ENCODE data around the gene NCKIPSD.

NCKIPSD gene

DNA sequence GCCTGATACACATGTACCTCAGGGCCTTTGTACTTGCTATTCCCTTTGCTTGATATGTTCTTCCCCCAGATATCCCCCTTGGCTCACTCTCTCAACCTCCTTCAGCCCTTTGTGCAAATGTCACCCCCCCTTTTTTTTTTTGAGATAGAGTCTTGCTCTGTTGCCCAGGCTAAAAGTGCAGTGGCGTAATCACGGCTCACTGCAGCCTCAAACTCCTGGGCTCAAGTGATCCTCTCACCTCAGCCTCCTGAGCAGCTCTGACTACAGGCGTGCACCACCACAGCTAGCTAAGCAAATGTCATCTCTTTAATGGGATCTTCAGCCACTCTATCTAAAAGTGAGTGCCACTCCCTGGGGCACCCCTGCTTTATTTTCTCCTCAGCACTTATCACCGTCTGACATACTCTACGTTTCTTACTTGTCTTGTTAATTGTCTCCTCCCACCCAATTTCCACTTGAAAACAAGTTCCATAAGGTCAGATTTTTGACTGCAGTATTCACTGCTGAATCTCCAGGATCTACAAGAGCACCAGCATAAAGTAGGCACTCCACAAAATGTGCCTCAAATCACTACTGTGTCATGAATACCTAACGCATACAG, 16.7 kb upstream of the NCKIPSD start:
- no peaks in the 10 kb centered on the region for H3K4me1 ChIP-seq (ENCODE audit: control insufficient read depth, insufficient read depth, low read length)
- peaks cover 8 to 66% of the 10 kb centered on the region in 2 experiments; a peak in 2 of 3 replicates for H3K36me3 ChIP-seq (ENCODE audit: control insufficient read depth in 2 of 2, insufficient read depth in 1 of 2, low read length in 2 of 2)
- no peak overlapping the region for H3K27ac ChIP-seq (ENCODE audit: extremely low read depth, low read depth, low read length)
- ChIA-PET POLR2A (no interaction called here), CTCF (no interaction called here)
- H3K4me3 ChIP-seq (ENCODE audit: low read depth, low read length) = no peak overlapping the region
- no peaks in the 10 kb centered on the region for H3K9me3 ChIP-seq (ENCODE audit: control insufficient read depth, insufficient read depth, low read depth, low read length)
- TF ChIP-seq ZNF518A (tag by site-specific recombination; conservative IDR thresholded peaks at IDR 0.05; ENCODE audit: low read depth) (no peak), ZNF184 (tag by site-specific recombination; IDR thresholded peaks at IDR 0.05) (no peak), ZNF623 (tag by site-specific recombination; IDR thresholded peaks at IDR 0.05) (peak; percentile 76), SP3 (tag by site-specific recombination; IDR thresholded peaks at IDR 0.05) (no peak)

GRCh38 chr3:48700731-48701405, 15.2 kb upstream of the NCKIPSD start:
- ChIA-PET CTCF (no interaction called here), POLR2A (no interaction called here)
- TF ChIP-seq ZNF624 (tag by site-specific recombination; IDR thresholded peaks at IDR 0.05) (no peak), ZNF221 (tag by site-specific recombination; IDR thresholded peaks at IDR 0.05; ENCODE audit: borderline replicate concordance) (no peak), TCF7L2 (IDR thresholded peaks at IDR 0.05; ENCODE audit: borderline replicate concordance, low read depth, low read length) (no peak), ZNF777 (tag by site-specific recombination; IDR thresholded peaks at IDR 0.05; ENCODE audit: borderline replicate concordance) (no peak), SALL2 (tag by site-specific recombination; IDR thresholded peaks at IDR 0.05; ENCODE audit: borderline replicate concordance) (no peak), ZBTB8A (tag by site-specific recombination; IDR thresholded peaks at IDR 0.05) (no peak), ZNF621 (tag by site-specific recombination; IDR thresholded peaks at IDR 0.05) (no peak), MZF1 (tag by site-specific recombination; IDR thresholded peaks at IDR 0.05; ENCODE audit: borderline replicate concordance) (no peak), ZNF19 (tag by site-specific recombination; IDR thresholded peaks at IDR 0.05; ENCODE audit: low read depth) (no peak), ZNF747 (tag by site-specific recombination; IDR thresholded peaks at IDR 0.05) (no peak), ZBTB48 (tag by site-specific recombination; IDR thresholded peaks at IDR 0.05) (no peak), BCL11B (tag by site-specific recombination; IDR thresholded peaks at IDR 0.05; ENCODE audit: low read depth) (no peak), ZNF146 (tag by site-specific recombination; IDR thresholded peaks at IDR 0.05) (no peak), ATF2 (tag by site-specific recombination; IDR thresholded peaks at IDR 0.05; ENCODE audit: low read depth) (no peak), PATZ1 (tag by site-specific recombination; IDR thresholded peaks at IDR 0.05) (no peak)
- Histone ChIP-seq H3K4me1 (ENCODE audit: control insufficient read depth, insufficient read depth, low read length) (no peaks in the 10 kb centered on the region), H3K4me3 (ENCODE audit: low read depth, low read length) (no peak overlapping the region), H3K36me3 (ENCODE audit: control insufficient read depth in 2 of 2, insufficient read depth in 1 of 2, low read length in 2 of 2) (peaks cover 5 to 59% of the 10 kb centered on the region in 2 experiments; a peak in 2 of 3 replicates), H3K27ac (ENCODE audit: extremely low read depth, low read depth, low read length) (no peak overlapping the region), H3K9me3 (ENCODE audit: control insufficient read depth, insufficient read depth, low read depth, low read length) (no peaks in the 10 kb centered on the region)

All from HEK293 (cell line).